HG02870 (cell line): Measurements from ENCODE around the gene TBC1D9B.

Experiments
- ATAC-seq: cut with Tn5 transposase; IDR thresholded peaks from one replicate; pipeline ENCODE4 v1.9.1; 2021; ENCODE audit warnings: mild to moderate bottlenecking, moderate library complexity; ENCODE audit not compliant: unreplicated experiment

Gene TBC1D9B

GRCh38 chr5:179870952-179871351, 36.7 kb downstream of the TBC1D9B start:
- no peak for ATAC-seq

DNA sequence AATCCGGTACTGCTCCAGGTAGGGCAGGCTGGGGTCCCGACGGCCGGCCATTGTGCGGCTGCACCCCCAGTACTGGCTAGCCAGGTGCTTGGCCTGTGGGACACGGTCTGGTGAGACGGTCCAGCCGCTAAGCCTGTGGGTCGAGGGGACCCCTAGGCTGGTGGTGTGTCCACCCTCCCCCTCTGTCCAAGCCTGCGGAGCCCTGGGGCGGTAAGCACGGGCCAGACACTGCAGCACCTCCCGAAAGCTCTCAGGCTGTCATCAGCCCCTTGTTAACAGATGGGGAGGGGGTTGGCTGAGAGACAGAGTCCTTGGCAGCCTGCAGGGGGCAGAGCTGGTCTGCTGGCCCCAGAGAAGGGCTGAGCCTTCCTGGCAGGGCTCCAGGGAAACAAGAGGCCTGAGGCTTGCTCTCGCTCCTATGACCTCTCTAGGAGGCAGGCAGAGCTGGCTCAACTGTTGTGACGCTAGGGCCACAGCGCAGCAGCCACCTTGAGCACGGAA, 37.2 kb downstream of the TBC1D9B start:
- no peak for ATAC-seq

DNA sequence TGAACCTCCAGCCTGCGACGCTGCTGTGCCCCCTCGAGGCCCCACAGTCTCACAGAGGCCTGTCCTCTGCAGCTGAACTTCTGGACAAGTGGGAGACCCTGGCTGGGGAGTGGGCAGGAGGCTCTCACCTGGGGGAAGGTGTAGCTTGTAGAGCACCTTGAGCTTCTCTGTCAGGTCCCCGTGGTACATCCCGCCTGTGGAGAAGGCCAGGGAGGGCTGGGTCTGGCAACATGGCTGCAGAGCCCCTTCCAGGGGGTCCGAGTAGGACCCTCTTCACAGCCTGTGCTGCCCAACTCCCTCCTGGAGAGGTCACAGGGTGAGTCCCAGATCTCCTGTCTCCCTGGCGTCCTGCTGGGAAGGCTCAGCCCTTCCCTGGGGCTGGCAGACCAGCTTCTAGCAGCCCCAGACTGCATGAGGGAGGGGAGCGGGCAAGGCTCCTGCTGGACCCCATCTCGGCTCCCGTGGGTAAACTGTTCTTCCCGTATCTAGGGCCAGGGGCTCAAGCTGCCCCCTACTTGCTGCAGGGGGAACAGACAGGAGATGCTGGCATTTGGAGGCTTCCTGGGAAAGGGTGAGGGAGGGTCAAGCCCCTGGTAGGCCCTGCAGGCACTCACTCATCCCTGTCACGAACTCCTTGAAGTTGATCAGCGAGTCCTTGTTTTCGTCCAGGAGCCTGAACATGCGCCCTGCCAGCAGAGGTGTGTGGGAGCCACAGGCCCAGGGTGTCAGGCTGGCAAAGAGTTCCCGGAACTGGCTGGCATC, 37.9 kb downstream of the TBC1D9B start:
- no peak for ATAC-seq

DNA sequence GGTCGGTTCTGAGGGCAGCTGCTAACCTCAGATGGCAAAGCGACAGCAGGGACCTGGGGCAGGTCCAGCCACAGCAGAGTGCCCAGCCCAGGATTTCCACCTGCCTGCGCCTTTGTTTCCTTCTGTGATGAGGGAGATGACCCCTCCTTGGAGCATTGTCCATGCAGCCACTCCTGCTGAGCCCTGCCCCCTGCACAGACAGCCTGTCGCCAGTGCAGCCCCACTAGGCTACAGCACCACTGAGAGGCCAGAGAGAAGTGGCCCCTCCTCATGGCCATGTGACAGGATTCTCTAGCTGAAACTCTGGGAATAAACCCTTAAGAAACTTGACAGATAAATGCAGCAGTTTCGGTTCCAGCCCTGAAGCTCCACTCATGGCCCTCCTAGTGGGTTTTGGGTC, 38.6 kb downstream of the TBC1D9B start:
- ATAC-seq = no peak

DNA sequence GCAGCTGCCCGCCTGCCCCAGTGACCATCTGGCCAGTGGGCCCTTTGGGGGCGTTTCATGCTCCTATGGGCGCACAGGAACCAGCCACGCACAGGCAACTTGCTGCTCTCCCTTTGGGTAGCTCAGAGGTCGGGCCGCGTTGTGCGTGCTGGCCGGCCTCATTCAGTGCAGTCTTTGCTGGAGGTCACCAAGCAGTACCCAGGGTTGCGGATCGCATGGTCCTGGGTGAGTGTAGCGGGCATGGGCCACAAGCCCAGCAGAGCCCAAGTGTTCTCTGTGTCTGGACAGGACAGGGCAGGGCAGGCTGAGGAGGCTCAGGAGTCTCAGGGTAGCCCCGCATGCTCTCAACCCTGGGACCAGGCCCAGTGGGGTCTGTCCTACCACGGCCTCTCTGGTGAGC, 39.2 kb downstream of the TBC1D9B start:
- no peak for ATAC-seq

DNA sequence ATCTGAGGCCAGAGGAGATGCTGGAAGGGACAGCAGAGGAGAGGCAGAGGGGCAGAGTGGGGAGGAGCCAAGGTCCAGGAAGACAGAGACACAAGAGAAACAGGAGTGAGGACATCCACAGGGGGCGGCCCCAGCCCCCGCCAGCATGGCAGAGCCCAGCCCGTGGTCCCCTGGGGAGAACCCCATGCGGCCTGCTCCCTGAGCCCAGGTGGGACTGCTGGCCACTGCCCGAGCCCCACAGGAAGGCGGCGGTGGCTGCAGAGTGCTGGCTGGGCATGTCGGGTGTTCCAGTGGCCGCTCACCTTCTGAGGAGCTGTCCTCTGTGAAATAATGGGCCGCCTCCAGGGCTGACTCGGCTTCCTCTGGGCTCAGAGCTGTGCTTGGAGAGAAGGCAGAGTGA, 40.2 kb downstream of the TBC1D9B start:
- ATAC-seq = no peak

GRCh38 chr5:179867079-179867465, 40.6 kb downstream of the TBC1D9B start:
- ATAC-seq = no peak

DNA sequence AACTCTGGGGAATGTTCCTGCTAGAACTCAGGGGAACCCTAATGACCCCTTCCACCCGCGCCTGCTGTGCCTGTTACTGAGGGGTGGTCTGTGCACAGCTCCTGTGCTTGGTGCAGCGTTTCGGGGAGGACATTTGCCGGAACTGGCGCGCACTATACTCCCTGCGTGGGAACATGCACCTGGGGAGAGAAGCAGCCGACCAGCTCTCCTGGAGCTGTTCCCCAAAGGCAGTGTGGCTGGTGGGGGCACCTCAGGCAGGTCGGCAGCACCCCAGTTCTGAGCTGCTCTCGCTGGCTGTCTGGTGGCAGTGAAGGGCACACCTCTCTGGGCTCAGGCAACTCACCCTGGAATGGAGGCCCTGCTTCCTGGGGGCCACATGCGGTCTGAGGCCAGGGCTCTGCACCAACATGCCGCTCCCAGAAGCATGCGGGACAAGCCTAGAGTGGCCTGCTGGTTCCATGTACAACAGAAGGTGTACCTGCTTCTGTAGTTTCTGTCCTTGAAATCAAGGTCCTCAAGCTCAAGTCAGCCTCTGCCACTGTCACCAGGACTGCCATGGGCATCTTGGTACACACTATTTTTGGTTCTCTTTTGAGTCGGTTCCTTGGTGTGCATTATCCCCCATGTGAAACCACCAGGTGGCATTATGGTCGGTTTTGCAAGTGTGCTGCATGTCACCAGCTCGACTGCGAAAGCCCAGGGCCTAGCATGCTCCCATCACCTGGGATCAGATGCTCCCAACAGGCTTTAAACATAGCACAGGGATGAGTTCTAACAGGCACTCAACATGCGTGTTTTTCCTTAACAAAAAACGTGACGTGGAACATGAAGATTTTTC, 41.2 kb downstream of the TBC1D9B start:
- ATAC-seq = no peak

- ATAC-seq = no peak
Measured at GRCh38 chr5:179865491-179866240, 42.0 kb downstream of the TBC1D9B start.

GRCh38 chr5:179864686-179865085, 43.0 kb downstream of the TBC1D9B start:
- ATAC-seq = no peak

DNA sequence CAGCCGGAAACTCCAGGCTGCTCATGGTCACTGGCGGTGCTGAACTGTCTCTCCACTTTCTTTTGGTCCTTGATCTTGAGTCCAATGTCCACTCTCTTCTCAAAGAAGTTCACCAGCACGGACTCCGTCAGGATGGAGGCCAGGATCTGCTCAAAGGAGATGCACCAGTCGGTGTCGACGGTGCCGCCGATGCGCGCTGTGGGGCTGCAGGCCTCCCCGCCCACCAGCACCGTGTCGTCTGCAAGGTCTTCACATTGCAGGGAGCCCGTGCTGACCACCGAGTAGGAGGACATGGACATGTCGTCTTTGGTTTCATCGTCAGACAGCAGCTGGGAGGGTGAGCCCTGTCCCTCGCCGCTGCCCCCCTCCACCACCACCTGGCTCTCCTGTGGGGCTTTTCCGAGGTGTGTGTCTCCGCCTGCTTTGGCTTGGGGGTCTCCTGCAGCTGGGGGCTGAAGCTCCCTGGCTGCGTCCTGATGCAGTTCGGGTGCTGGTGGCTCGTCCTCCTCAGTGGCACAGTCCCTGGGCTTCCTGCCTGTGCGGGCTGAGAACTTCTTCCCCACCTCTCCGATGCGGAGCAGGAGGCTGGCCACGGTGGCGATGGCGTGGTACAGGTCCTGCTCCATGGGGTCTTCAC, 44.1 kb downstream of the TBC1D9B start:
- no peak for ATAC-seq

DNA sequence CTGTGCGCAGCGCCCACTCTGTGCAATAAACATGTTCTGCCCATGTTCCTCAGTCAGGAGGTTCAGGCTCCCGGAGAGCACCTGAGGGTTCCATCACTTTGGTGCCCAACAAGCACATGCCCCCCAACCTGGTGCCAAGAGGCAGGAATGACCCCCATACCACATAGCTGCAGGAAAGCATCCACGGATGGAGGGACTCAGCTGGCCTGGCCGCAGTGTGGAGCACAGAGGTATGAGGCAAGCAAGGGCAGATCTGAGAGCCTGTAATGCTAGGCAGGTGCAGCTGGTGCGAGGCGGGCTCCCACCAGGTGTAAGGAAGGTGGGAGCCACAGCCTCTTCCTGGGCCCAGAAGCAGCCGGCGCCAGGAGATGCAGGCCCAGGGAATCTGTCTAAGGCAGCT, 44.8 kb downstream of the TBC1D9B start:
- no peak for ATAC-seq

DNA sequence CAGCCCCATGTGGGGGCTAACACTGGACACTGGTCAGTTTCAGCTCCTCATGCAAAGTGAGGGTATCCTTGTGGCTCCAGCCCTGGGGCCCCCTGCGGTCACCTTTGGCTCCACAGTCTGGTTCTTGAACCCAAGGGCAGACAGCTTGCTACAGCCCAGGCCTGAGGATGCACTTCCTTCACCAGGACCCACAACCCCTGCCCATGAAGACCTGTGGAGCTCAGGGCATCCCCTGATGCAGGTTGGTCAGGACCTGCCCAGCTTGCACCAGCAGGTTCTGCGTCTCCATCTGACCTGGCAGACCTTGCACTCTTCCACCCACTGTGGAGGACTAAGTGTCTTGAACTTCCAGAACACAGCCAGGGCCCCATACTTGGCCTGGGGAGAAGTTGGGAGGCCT, 45.4 kb downstream of the TBC1D9B start:
- ATAC-seq = no peak

DNA sequence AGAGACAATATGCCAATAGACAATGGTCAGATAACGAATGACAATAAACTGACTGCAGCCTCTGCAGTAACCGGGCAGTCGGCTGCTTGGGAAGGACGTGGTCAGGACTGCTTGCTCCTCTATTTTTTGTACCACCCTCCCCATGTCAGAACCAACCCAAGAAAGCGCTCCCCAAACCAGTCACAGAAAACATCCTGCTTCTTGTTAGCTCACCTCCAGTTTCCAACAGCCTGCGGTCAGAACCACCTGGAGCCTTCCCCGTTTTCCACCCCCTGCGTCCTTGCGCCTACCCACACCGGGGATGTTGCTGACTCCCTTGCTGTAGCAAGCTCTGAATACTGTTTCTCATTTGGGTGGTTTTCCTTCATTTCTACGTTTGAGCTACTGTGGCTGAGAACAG, 47.4 kb downstream of the TBC1D9B start:
- ATAC-seq = no peak

- ATAC-seq = peak; percentile 96
Measured at GRCh38 chr5:179858586-179859427, 48.9 kb downstream of the TBC1D9B start, which contains the start of gene MRNIP. Gene MRNIP (minus strand): TSS chr5:179858817. CDS start chr5:179858796, 21 bp downstream.

DNA sequence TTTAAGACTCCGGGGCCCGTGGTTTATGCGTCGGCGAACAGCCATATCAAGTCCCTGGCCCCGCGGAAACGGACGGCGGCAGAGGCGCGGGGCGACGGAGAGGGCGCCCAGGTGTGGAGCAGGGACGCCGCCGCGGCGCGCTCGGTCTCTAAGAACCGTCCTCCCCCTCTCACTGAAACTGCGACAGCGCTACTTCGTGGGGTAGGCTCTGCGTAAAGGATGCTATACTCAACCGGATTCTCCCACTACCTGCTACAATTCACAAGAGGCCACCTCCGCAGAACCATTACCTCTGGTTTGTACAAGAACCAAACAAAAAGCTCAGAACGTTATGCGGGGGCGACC, 49.5 kb downstream of the TBC1D9B start:
- peak; percentile 36 for ATAC-seq

DNA sequence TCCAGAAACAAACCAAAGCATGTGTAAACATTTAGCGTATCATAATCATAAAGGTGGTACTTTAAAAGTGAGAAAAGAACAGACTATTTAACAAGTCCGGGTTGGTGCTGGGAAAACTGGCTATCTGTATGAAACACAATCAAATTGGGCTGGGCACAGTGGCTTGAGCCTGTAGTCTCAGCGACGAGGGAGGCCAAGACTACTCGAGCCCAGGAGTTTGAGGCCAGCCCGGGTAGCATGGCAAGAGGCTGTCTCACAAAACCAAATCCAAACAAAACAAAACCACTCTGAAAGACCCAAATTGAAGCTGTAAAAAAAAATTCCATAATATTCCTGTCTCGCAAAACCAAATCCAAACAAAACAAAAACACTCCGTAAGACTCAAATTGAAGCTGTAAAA, 53.3 kb downstream of the TBC1D9B start:
- ATAC-seq = no peak

GRCh38 chr5:179852993-179853547, 54.6 kb downstream of the TBC1D9B start:
- ATAC-seq = peak; percentile 77

- no peak for ATAC-seq
Measured at GRCh38 chr5:179841621-179842020, 66.1 kb downstream of the TBC1D9B start.

DNA sequence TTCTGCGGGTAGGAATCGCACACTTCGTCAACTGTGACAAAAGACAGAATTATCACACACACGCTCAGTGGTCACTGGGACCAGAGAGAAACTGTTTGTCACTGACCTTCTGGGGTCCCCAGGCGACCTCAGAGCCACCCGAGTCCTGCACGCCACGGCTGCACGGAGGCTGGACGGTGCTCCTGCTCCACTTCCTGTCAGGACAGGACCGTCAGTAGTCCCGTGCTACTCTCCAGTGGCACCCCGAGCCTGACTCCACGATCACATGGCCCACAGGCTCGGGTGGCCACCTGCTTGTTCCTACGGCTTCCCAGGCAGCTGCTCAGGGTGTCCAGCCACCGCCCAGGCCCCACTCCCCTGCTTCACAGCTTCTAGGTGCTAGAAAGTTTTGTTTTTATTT, 66.9 kb downstream of the TBC1D9B start:
- no peak for ATAC-seq
